Liver (tissue), 9 donors: Measurements from ENCODE around the gene PTPRN2. TPM values are rescaled to one million over a fixed set of nuclear protein-coding genes. Genes with fewer than 3 reads are reported as not detected.
A peak's percentile ranks its signal among the peaks of the same experiment; 100 is the strongest.
"Not testable (repeated sequence)": the region's sequence is repeated elsewhere in the genome, so short reads cannot be mapped to it uniquely, and the experiment has no call there.

Experiments used
- DNase-seq: peaks from one replicate; pipeline ENCODE4 v3.0.0-alpha.2; 2017; ENCODE audit warnings: low spot score
- H3K27ac ChIP-seq, 2 donors: one replicate each; pipeline ENCODE4 v1.7.0; 2013; ENCODE audit warnings: inconsistent platforms in 2 of 2, low read length in 2 of 2, control low read depth in 1 of 2, low read depth in 1 of 2, mild to moderate bottlenecking in 1 of 2
- H3K27me3 ChIP-seq, 4 donors: one replicate each; pipeline versions ENCODE4 v1.6.1 to v1.7.0; 2013; ENCODE audit warnings: low read length in 3 of 4, inconsistent platforms in 1 of 4, mild to moderate bottlenecking in 1 of 4, moderate library complexity in 1 of 4; ENCODE audit not compliant: control insufficient read depth in 4 of 4, insufficient read depth in 4 of 4
- H3K36me3 ChIP-seq, 4 donors: one replicate each; pipeline versions ENCODE4 v1.6.1 to v1.7.0; 2013; ENCODE audit warnings: low read length in 3 of 4, mild to moderate bottlenecking in 3 of 4, low read depth in 1 of 4, moderate library complexity in 1 of 4; ENCODE audit not compliant: control insufficient read depth in 4 of 4, insufficient read depth in 3 of 4
- H3K4me1 ChIP-seq, 4 donors: one replicate each; pipeline versions ENCODE4 v1.6.1 to v1.7.0; 2013; ENCODE audit warnings: low read length in 3 of 4, mild to moderate bottlenecking in 3 of 4, moderate library complexity in 1 of 4; ENCODE audit not compliant: control insufficient read depth in 4 of 4, insufficient read depth in 4 of 4
- H3K4me3 ChIP-seq, 3 donors: one replicate each; pipeline versions ENCODE4 v1.6.1 to v1.7.0; 2013; ENCODE audit warnings: low read length in 3 of 3, control low read depth in 1 of 3, low read depth in 1 of 3, mild to moderate bottlenecking in 1 of 3
- H3K9ac ChIP-seq, 2 donors: one replicate each; pipeline ENCODE4 v1.7.0; 2013; ENCODE audit warnings: low read length in 2 of 2, mild to moderate bottlenecking in 2 of 2, moderate library complexity in 2 of 2, control low read depth in 1 of 2, low read depth in 1 of 2
- H3K9me3 ChIP-seq, 4 donors: one replicate each; pipeline versions ENCODE4 v1.6.1 to v1.7.0; 2013; ENCODE audit warnings: low read length in 3 of 4; ENCODE audit not compliant: control insufficient read depth in 4 of 4
- ATF3 ChIP-seq: IDR thresholded peaks from 2 replicates; pipeline ENCODE4 v1.6.1; 2016; ENCODE audit warnings: antibody characterized with exemption
- CTCF ChIP-seq: fragments of 150-350 bp; IDR thresholded peaks from 2 replicates; pipeline ENCODE4 v1.5.1; 2017; ENCODE audit warnings: improper control_type of control experiment, low read depth, low read length; ENCODE audit not compliant: missing input control
- EGR1 ChIP-seq, 2 donors: IDR thresholded peaks; 2 replicates each; pipeline ENCODE4 v1.6.1; 2016 to 2018; ENCODE audit warnings: antibody characterized with exemption in 2 of 2, low read depth in 2 of 2
- FOXA1 ChIP-seq: IDR thresholded peaks from 2 replicates; pipeline ENCODE4 v1.6.1; 2016; ENCODE audit warnings: antibody characterized with exemption
- FOXA2 ChIP-seq: IDR thresholded peaks from 2 replicates; pipeline ENCODE4 v1.6.1; 2016; ENCODE audit warnings: antibody characterized with exemption
- GABPA ChIP-seq, 2 donors: IDR thresholded peaks in 1 of 2; conservative IDR thresholded peaks in 1 of 2; 2 replicates each; pipeline ENCODE4 v1.6.1; 2016; ENCODE audit warnings: antibody characterized with exemption in 2 of 2, mild to moderate bottlenecking in 1 of 2, moderate library complexity in 1 of 2
- HNF4A ChIP-seq, 2 donors: conservative IDR thresholded peaks; 2 replicates each; pipeline ENCODE4 v1.6.1; 2016; ENCODE audit warnings: antibody characterized with exemption in 2 of 2, mild to moderate bottlenecking in 2 of 2
- HNF4G ChIP-seq: IDR thresholded peaks from 2 replicates; pipeline ENCODE4 v1.6.1; 2016; ENCODE audit warnings: antibody characterized with exemption
- JUND ChIP-seq, 2 donors: IDR thresholded peaks; 2 replicates each; pipeline ENCODE4 v1.6.1; 2016; ENCODE audit warnings: antibody characterized with exemption in 2 of 2
- MAX ChIP-seq: IDR thresholded peaks from 2 replicates; pipeline ENCODE4 v1.6.1; 2016; ENCODE audit warnings: antibody characterized with exemption
- NR2F2 ChIP-seq: IDR thresholded peaks from 2 replicates; pipeline ENCODE4 v1.6.1; 2016; ENCODE audit warnings: antibody characterized with exemption
- RAD21 ChIP-seq, 2 donors: IDR thresholded peaks; 2 replicates each; pipeline ENCODE4 v1.6.1; 2016; ENCODE audit warnings: antibody characterized with exemption in 2 of 2, mild to moderate bottlenecking in 2 of 2
- REST ChIP-seq: IDR thresholded peaks from 2 replicates; pipeline ENCODE4 v1.6.1; 2016; ENCODE audit warnings: antibody characterized with exemption, mild to moderate bottlenecking
- RXRA ChIP-seq, 2 donors: IDR thresholded peaks; 2 replicates each; pipeline ENCODE4 v1.6.1; 2017 to 2018; ENCODE audit warnings: antibody characterized with exemption in 2 of 2, mild to moderate bottlenecking in 1 of 2
- SP1 ChIP-seq: IDR thresholded peaks from 2 replicates; pipeline ENCODE4 v1.6.1; 2018; ENCODE audit warnings: antibody characterized with exemption, mild to moderate bottlenecking
- TAF1 ChIP-seq: conservative IDR thresholded peaks from 2 replicates; pipeline ENCODE4 v1.6.1; 2016; ENCODE audit warnings: antibody characterized with exemption, mild to moderate bottlenecking
- YY1 ChIP-seq: IDR thresholded peaks from 2 replicates; pipeline ENCODE4 v1.6.1; 2016; ENCODE audit warnings: antibody characterized with exemption, mild to moderate bottlenecking
- ZBTB33 ChIP-seq: IDR thresholded peaks from 2 replicates; pipeline ENCODE4 v1.6.1; 2016; ENCODE audit warnings: antibody characterized with exemption
- WGBS: extraction: QIAGEN DNeasy Blood & Tissue Kit; methylation state at CpG from one replicate; pipeline ENCODE4 v1.1.7; 2013; 5-methylcytosine and 5-hydroxymethylcytosine counted together
- polyA plus RNA-seq, 2 donors: library from polyadenylated mRNA; stranded (reverse) in 1 of 2; unstranded in 1 of 2; fragments of 200-250 nt in 1 of 2; fragments of >200 nt in 1 of 2; fragmentation: Nextera tagmentation in 1 of 2; extraction: Ambion mirVana in 1 of 2; gene quantifications; one replicate each; pipeline versions ENCODE4 v1.2.1 to v1.2.3, GENCODE V29; 2013 to 2015
- total RNA-seq, 2 donors: library from RNA; depleted of rRNA; stranded (reverse); fragments of >200 nt; gene quantifications; one replicate each; pipeline ENCODE4 v1.2.3, GENCODE V29; 2014
- donor health status: healthy.
- donor health status: healthy.
- donor health status: healthy.
- donor health status: healthy.
- donor health status: healthy.

The PTPRN2 gene
- total and polyA plus RNA-seq, 4 donors: 0.75 to 1.9 (median 1.1) TPM

- peak in 1 of 2 donors; percentile 3 for TF ChIP-seq RXRA (IDR thresholded peaks at IDR 0.05)
- not testable (repeated sequence) for DNase-seq, H3K4me1 ChIP-seq, H3K4me3 ChIP-seq, H3K27ac ChIP-seq, H3K36me3 ChIP-seq, H3K9ac ChIP-seq, H3K27me3 ChIP-seq
- 71% methylated on average over 7 of the region's 7 CpGs for WGBS
- peaks cover 7 to 40% (median 14%) of the 10 kb centered on the region in 4 donors for H3K9me3 ChIP-seq
These were observed 80.4 kb downstream of the PTPRN2 start for GRCh38 chr7:158507175-158507574.

- H3K4me1 ChIP-seq: no peaks in the 10 kb centered on the region
- TF ChIP-seq ZBTB33: no peak
- no peak for TF ChIP-seq RAD21 (IDR thresholded peaks at IDR 0.05)
- no peak for TF ChIP-seq HNF4A (conservative IDR thresholded peaks at IDR 0.05)
- no peak for TF ChIP-seq YY1
- no peak for TF ChIP-seq CTCF
- TF ChIP-seq HNF4G: no peak
- TF ChIP-seq TAF1: no peak
- no peak for TF ChIP-seq JUND (IDR thresholded peaks at IDR 0.05)
- TF ChIP-seq NR2F2: no peak
- no peak for TF ChIP-seq FOXA1
- TF ChIP-seq EGR1 (IDR thresholded peaks at IDR 0.05; ENCODE audit: low read depth in 2 of 2): no peak
- TF ChIP-seq GABPA (IDR thresholded peaks at IDR 0.05 in 1 of 2, conservative IDR thresholded peaks at IDR 0.05 in 1 of 2): no peak
- no peak for TF ChIP-seq ATF3
- TF ChIP-seq SP1: no peak
- no peak for TF ChIP-seq MAX
- no peak for TF ChIP-seq RXRA (IDR thresholded peaks at IDR 0.05)
- no peak for TF ChIP-seq FOXA2
- TF ChIP-seq REST: no peak
- no peak overlapping the region for H3K4me3 ChIP-seq
- H3K36me3 ChIP-seq: no peaks in the 10 kb centered on the region
- WGBS: 94% methylated on average over 12 of the region's 12 CpGs
- no peak overlapping the region for H3K9ac ChIP-seq
- no peak overlapping the region for H3K27ac ChIP-seq
- peaks cover 4 to 35% (median 10%) of the 10 kb centered on the region in 4 donors for H3K9me3 ChIP-seq
- no peaks in the 10 kb centered on the region for H3K27me3 ChIP-seq
- DNase-seq: no peak
These were observed 81.0 kb downstream of the PTPRN2 start for GRCh38 chr7:158506626-158507025.
